HG03039 (cell line): ENCODE results near the gene KCTD17.

Experiments
- ATAC-seq: cut with Tn5 transposase; IDR thresholded peaks from one replicate; pipeline ENCODE4 v1.9.1; 2021; ENCODE audit warnings: mild to moderate bottlenecking, moderate library complexity; ENCODE audit not compliant: unreplicated experiment

Gene KCTD17

GRCh38 chr22:37043209-37043827 lies 8.2 kb upstream of the KCTD17 start:
- ATAC-seq: no peak

GRCh38 chr22:37043828-37044538 lies 7.6 kb upstream of the KCTD17 start:
- no peak for ATAC-seq

GRCh38 chr22:37044634-37045625 lies 6.6 kb upstream of the KCTD17 start:
- ATAC-seq: no peak

GRCh38 chr22:37045958-37046357 lies 5.6 kb upstream of the KCTD17 start:
- no peak for ATAC-seq

- ATAC-seq: no peak
Measured at GRCh38 chr22:37046589-37046988, 5.0 kb upstream of the KCTD17 start.

GRCh38 chr22:37047006-37047405 lies 4.5 kb upstream of the KCTD17 start:
- no peak for ATAC-seq

GRCh38 chr22:37048133-37048532 lies 3.4 kb upstream of the KCTD17 start:
- no peak for ATAC-seq

GRCh38 chr22:37049224-37049623 lies 2.3 kb upstream of the KCTD17 start:
- ATAC-seq: no peak

- ATAC-seq: no peak
Measured at GRCh38 chr22:37050913-37051312, 629 bp upstream of the KCTD17 start.

GRCh38 chr22:37052386-37053309 lies 1.1 kb downstream of the KCTD17 start:
- no peak for ATAC-seq

GRCh38 chr22:37053310-37054055 lies 1.9 kb downstream of the KCTD17 start:
- ATAC-seq: no peak

GRCh38 chr22:37054056-37054395 lies 2.5 kb downstream of the KCTD17 start:
- ATAC-seq: no peak

GRCh38 chr22:37054600-37055365 lies 3.2 kb downstream of the KCTD17 start:
- ATAC-seq: no peak

GRCh38 chr22:37056246-37056645 lies 4.7 kb downstream of the KCTD17 start:
- ATAC-seq: no peak

GRCh38 chr22:37057226-37057625 lies 5.7 kb downstream of the KCTD17 start:
- ATAC-seq: no peak

- ATAC-seq: no peak
Measured at GRCh38 chr22:37057796-37058510, 6.4 kb downstream of the KCTD17 start.

- ATAC-seq: no peak
Measured at GRCh38 chr22:37058917-37059701, 7.6 kb downstream of the KCTD17 start.
